GM10847 (cell line): Measurements from ENCODE around the gene CFAP97.

Source experiments
- POLR2A ChIP-seq: IDR thresholded peaks from 2 replicates; pipeline ENCODE4 v1.6.1; 2011; ENCODE audit not compliant: insufficient read length; ENCODE audit errors: extremely low read depth

The CFAP97 gene

GRCh38 chr4:185109736-185110135, 94.1 kb downstream of the CFAP97 start:
- no peak for TF ChIP-seq POLR2A
